Measurements from ENCODE around the gene LCN9.
"Not testable (repeated sequence)": the region's sequence is repeated elsewhere in the genome, so short reads cannot be mapped to it uniquely, and the experiment has no call there.

Gene LCN9

DNA sequence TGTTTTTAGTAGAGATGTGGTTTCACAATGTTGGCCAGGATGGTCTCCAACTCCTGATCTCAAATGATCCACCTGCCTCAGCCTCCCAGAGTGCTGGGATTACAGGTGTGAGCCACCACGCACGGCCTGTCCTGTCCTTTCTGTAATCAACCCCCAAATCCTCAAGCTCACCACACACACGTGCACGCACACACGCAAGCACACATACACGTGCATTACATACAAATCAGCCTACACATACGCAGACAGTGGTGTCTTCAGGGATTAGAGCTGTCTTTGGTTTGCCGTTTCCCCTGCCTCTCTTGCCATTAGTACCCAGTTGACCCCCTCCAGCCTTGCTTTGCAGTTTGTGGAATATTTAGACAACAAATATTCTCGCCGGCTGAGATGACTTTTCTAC is 30.3 kb upstream of the LCN9 start:
- no peak overlapping the region for H3K4me3 ChIP-seq (ENCODE audit: low read depth, low read length)
- DNase-seq (ENCODE audit: low read depth): no peak
- TF ChIP-seq, protein P1, sequence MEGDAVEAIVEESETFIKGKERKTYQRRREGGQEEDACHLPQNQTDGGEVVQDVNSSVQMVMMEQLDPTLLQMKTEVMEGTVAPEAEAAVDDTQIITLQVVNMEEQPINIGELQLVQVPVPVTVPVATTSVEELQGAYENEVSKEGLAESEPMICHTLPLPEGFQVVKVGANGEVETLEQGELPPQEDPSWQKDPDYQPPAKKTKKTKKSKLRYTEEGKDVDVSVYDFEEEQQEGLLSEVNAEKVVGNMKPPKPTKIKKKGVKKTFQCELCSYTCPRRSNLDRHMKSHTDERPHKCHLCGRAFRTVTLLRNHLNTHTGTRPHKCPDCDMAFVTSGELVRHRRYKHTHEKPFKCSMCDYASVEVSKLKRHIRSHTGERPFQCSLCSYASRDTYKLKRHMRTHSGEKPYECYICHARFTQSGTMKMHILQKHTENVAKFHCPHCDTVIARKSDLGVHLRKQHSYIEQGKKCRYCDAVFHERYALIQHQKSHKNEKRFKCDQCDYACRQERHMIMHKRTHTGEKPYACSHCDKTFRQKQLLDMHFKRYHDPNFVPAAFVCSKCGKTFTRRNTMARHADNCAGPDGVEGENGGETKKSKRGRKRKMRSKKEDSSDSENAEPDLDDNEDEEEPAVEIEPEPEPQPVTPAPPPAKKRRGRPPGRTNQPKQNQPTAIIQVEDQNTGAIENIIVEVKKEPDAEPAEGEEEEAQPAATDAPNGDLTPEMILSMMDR (conservative IDR thresholded peaks at IDR 0.05; ENCODE audit: low read depth, low read length): no peak

DNA sequence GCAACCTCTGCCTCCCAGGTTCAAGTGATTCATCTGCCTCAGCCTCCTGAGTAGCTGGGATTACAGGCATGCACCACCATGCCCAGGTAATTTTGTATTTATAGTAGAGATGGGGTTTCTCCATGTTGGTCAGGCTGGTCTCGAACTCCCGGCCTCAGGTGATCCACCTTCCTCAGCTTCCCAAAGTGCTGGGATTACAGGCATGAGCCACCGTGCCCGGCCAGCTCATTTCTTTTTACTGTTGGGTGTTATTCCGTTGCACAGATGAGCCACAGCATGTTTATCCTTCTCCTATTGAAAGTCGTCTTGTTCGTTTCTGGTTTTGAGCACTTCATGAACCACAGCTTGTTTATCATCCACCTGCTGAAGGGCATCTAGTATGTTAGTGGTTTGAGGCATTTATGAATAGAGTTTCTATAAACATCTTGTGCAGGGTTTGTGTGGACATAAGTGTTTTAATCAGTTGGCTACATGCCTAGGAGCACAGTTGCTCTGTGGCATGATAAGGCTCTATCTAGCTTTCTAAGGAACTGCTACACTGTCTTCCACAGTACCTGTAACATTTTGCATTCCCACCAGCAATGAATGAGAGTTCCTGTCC is 26.1 kb upstream of the LCN9 start:
- not testable (repeated sequence) for H3K4me3 ChIP-seq (ENCODE audit: low read depth, low read length); DNase-seq (ENCODE audit: low read depth)

DNA sequence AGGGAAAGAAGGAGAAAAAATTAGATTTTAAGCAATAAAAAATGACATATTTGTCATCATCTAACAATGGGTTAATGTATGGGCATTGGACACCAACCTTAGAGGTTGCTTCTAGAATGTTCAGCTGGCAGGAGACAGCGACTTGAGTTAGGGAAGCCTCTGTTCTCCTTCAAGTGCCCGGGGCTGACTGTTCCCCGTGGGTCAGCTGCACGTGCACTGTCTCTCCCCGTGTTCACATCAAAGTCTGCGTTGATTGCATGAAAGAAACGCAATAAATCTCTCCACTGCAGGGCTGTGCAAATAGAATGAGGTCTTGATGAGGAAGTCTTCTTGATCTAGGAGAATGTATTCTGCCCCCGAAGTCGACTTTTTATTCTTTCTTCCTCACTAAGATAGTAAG is 23.9 kb upstream of the LCN9 start, which contains the start of gene GLT6D1:
TSS of gene GLT6D1 (minus strand) at position 345 of the 400 bp plus-strand sequence. CDS start 353 bp downstream, outside the sequence.
- H3K4me3 ChIP-seq (ENCODE audit: low read depth, low read length): no peak within 1 kb of the TSS
- TF ChIP-seq, protein P1 (conservative IDR thresholded peaks at IDR 0.05; ENCODE audit: low read depth, low read length): no peak
- DNase-seq (ENCODE audit: low read depth): no peak

DNA sequence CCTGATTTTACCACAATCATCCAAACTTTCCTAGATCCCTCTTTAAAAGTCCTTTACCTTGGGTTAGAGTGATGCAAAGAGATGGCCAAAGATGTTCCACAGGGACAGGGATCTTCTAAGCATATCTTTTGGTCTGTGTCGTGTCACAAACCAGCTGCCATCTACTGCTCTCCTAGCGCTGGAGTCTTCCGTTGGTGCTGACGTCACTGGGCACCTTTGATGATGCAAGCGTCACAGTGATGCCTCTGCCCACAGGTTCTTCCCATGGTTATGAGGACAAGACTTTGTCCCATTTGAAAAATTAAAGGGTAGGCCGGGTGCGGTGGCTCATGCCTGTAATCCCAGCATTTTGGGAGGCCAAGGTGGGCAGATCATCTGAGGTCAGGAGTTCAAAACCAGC is 22.1 kb upstream of the LCN9 start:
- TF ChIP-seq, protein P1 (conservative IDR thresholded peaks at IDR 0.05; ENCODE audit: low read depth, low read length): no peak
- DNase-seq (ENCODE audit: low read depth): no peak
- H3K4me3 ChIP-seq (ENCODE audit: low read depth, low read length): no peak overlapping the region

DNA sequence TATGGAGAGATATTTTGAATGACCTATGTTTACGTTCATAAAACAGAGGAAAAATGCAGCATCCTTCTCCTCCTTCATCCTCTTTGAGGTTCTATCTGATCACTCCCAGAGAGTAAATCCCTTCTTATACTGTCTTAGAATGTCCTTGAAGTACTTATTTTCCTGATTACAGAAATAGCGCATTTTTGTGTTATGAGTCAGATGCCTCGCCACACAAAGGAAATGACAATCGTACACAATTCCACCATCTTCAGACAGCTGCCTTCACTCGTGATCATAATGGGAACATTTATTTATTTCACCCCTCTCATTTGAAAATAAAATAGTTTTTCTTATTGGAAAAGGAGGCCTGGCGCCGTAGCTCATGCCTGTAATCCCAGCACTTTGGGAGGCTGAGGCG is 21.4 kb upstream of the LCN9 start:
- TF ChIP-seq, protein P1 (conservative IDR thresholded peaks at IDR 0.05; ENCODE audit: low read depth, low read length): no peak
- DNase-seq (ENCODE audit: low read depth): peak; percentile 49
- no peak overlapping the region for H3K4me3 ChIP-seq (ENCODE audit: low read depth, low read length)

DNA sequence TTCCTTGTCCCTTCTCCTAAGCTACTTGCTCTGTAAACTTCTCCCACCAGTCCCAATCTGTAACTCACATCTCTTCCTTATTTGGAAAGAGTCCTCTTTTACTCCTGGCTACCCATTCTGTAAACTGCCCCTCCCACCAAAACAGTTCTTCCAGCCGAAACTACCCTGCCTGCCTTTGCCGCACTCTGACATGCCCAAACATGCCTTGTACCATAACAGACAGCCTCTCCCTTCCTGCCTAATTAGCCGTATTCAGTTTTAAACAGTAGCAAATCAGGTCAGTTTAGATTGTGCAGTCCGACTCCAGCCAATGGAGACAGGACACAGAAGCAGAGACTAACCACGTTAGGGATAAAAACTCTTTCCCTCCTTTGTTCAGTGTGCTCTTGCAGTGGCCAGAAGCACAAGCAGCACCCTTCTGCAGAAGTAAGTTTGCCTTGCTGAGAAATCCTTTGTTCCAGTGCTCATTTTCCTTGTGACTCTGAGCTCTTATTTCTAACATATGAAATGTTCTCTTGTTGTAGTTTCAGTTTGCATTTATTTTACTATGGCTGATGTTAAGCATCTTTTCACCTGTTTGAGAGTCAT is 18.4 kb upstream of the LCN9 start:
- TF ChIP-seq, protein P1 (conservative IDR thresholded peaks at IDR 0.05; ENCODE audit: low read depth, low read length): no peak
- no peak overlapping the region for H3K4me3 ChIP-seq (ENCODE audit: low read depth, low read length)
- DNase-seq (ENCODE audit: low read depth): no peak

DNA sequence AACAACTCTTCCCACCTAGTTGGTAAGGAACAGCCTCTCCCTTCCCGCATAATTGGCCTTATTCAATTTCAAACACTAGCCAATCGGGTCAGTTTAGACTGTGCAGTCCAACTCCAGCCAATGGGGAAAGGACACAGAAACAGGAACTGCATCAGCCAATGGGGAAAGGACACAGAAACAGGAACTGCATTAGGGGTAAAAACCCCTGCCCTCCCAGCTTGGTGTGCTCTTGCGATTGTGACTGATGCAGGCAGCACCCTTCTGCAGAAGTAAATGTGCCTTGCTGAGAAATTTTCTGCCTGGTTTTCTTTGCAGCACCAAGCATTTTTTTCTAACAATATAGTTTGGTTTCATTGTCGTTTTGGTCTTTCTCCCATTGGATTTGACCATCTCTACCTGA is 15.2 kb upstream of the LCN9 start:
- DNase-seq (ENCODE audit: low read depth): no peak

More for the DNA sequence above, 15.2 kb upstream of the LCN9 start:
- TF ChIP-seq, protein P1 (conservative IDR thresholded peaks at IDR 0.05; ENCODE audit: low read depth, low read length): no peak
- no peak overlapping the region for H3K4me3 ChIP-seq (ENCODE audit: low read depth, low read length)

Measured in choroid plexus epithelial cell (primary cell).